ENCODE results near the gene C3orf62. TPM values are rescaled to one million over a fixed set of nuclear protein-coding genes. Genes with fewer than 3 reads are reported as not detected.

Gene C3orf62
- total and polyA plus RNA-seq, 9 of the 15 experiments (the other 6 are each of a cell fraction or from before 2014, with no cell fraction given) = 1.3 to 5.7 (median 3.4) TPM

DNA sequence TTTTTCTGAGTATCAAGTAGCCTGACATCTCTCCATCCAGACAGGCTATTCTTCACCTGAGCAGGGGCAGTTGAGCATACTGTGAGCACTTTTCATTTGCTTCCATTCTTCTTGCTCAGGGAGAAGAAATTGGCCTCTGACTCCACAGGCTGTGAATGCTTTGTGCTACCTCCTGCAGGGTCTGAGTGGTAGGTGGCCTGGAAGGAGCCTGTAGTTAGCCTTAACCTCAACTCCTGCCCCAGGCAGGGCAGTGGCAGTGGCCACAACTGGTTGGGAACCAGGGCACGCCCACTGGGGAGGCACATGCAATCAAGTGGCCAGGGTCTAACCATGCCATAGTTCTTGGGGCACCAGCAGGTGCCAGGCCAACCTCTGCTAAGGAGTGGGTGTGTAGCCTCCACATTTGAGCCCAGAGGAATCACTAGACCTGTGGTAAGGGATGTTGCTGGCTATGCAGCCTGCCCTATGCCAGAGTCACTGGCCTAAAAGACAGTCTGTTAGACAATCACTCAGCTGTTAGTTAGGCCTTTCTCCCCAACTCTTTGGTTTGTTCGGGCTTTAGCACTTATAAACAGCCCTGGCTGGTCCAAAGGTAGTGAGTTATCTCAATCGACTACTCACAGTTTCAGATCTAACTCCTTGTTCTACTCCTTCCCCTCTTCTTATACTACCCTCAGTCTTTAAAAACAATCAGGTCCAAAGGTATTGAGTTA is 7.4 kb downstream of the C3orf62 start (continued):
- TF ChIP-seq SAFB2 (IDR thresholded peaks at IDR 0.05; ENCODE audit: borderline replicate concordance, low read depth, low read length, severe bottlenecking) = no peak

DNA sequence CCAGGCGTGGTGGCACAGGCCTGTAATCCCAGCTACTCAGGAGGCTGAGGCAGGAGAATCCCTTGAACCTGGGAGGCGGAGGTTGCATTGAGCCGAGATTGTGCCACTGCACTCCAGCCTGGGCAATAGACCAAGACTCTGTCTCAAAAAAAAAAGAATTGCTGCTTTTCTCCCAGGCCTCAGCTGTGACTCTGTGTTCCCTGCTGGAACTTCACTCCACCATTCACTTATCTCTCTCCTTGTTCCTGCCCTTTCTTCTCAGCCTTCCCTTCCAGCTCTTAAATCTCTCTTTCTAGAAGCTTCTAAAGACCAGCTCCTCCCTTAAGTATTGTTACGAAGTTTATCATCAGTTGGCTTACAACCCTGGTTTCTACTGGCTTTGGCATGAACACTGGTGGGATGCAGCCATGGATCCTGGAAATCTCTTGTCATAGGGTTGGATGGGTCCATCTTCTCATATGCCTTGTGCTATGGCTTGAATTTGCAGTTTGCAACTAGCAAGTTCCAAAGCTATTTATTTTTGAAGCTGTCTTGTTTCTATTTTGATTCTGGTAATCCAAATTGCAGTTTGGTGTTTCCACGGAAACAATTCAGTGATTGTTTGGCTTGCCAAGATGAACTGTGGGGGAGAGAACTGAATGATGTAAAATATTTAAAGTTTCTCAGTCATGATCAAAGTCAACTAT is 10.5 kb downstream of the C3orf62 start:
- H3K36me3 ChIP-seq (ENCODE audit: control insufficient read depth, insufficient read depth, low read length) = peaks cover 15% of the 10 kb centered on the region; the same call in 2 of the 3 replicates
- no peaks in the 10 kb centered on the region for H3K79me2 ChIP-seq (ENCODE audit: control insufficient read depth, insufficient read depth, low read length)
- no TSS peak for BruUV-seq (replicated peaks)
- ATAC-seq (no peak), DNase-seq (ENCODE audit: extremely low read depth in 1 of 4, low spot score in 3 of 4) (no peak), FAIRE-seq (no peak)
- H3K27ac ChIP-seq (ENCODE audit: extremely low read depth, low read depth, low read length) = no peak overlapping the region
- no peaks in the 10 kb centered on the region for H4K20me1 ChIP-seq (replicated peaks; ENCODE audit: control insufficient read depth, insufficient read depth, low read length)
- H3K4me1 ChIP-seq (replicated peaks in 1 of 2; ENCODE audit: control insufficient read depth in 2 of 2, insufficient read depth in 2 of 2, low read length in 2 of 2) = no peaks in the 10 kb centered on the region
- H3K4me2 ChIP-seq (ENCODE audit: insufficient read depth, low read length) = no peak overlapping the region
- WGBS (ENCODE audit: insufficient coverage, low coverage, missing lambda C conversion rate) = 83% methylated on average over 1 of the region's 5 CpGs
- intact Hi-C loops (cut with micrococcal nuclease) (no loop called here), in situ Hi-C loops (cut with MboI) (no loop called here)
- H3K9ac ChIP-seq (ENCODE audit: insufficient read depth in 1 of 2, low read depth in 2 of 2, low read length in 2 of 2) = no peak overlapping the region
- H3K27me3 ChIP-seq (ENCODE audit: control insufficient read depth in 2 of 2, insufficient read depth in 2 of 2, low read length in 2 of 2) = no peaks in the 10 kb centered on the region
- H3K9me3 ChIP-seq (replicated peaks; ENCODE audit: control insufficient read depth, insufficient read depth, low read depth, low read length) = no peaks in the 10 kb centered on the region
- H3K9me1 ChIP-seq (ENCODE audit: control insufficient read depth, insufficient read depth, low read length) = no peaks in the 10 kb centered on the region
- ChIA-PET CTCF (ENCODE audit: low intra/inter-chr PET ratio) (no interaction called here), POLR2A (interaction anchor here (2.5 kb wide), 1 partner anchor 11 kb away, joined by 8 read pairs; no protein-coding TSS in a partner anchor)
- TF ChIP-seq, protein P1, sequence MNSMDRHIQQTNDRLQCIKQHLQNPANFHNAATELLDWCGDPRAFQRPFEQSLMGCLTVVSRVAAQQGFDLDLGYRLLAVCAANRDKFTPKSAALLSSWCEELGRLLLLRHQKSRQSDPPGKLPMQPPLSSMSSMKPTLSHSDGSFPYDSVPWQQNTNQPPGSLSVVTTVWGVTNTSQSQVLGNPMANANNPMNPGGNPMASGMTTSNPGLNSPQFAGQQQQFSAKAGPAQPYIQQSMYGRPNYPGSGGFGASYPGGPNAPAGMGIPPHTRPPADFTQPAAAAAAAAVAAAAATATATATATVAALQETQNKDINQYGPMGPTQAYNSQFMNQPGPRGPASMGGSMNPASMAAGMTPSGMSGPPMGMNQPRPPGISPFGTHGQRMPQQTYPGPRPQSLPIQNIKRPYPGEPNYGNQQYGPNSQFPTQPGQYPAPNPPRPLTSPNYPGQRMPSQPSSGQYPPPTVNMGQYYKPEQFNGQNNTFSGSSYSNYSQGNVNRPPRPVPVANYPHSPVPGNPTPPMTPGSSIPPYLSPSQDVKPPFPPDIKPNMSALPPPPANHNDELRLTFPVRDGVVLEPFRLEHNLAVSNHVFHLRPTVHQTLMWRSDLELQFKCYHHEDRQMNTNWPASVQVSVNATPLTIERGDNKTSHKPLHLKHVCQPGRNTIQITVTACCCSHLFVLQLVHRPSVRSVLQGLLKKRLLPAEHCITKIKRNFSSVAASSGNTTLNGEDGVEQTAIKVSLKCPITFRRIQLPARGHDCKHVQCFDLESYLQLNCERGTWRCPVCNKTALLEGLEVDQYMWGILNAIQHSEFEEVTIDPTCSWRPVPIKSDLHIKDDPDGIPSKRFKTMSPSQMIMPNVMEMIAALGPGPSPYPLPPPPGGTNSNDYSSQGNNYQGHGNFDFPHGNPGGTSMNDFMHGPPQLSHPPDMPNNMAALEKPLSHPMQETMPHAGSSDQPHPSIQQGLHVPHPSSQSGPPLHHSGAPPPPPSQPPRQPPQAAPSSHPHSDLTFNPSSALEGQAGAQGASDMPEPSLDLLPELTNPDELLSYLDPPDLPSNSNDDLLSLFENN (IDR thresholded peaks at IDR 0.05; ENCODE audit: low read depth in 2 of 2, low read length in 2 of 2) = no peak
- no peak for TF ChIP-seq ZNF165 (CRISPR knock-in tag; IDR thresholded peaks at IDR 0.05; ENCODE audit: borderline replicate concordance)
- no peak overlapping the region for H2AFZ ChIP-seq (ENCODE audit: low read depth, low read length)
- no peak overlapping the region for H3K4me3 ChIP-seq
